NT2/D1 (cell line): Measurements from ENCODE around the gene SPDYE4.
"Not testable (repeated sequence)": the region's sequence is repeated elsewhere in the genome, so short reads cannot be mapped to it uniquely, and the experiment has no call there.

Experiments used
- DNase-seq: peaks from one replicate; pipeline ENCODE4 v3.0.0-alpha.2; 2011; ENCODE audit warnings: low read depth, low spot score
- H3K27me3 ChIP-seq: 2 replicates; pipeline ENCODE4 v1.6.0; 2011; ENCODE audit warnings: mild to moderate bottlenecking; ENCODE audit not compliant: insufficient read length, insufficient read depth
- H3K36me3 ChIP-seq: 2 replicates; pipeline ENCODE4 v1.6.1; 2011; ENCODE audit warnings: mild to moderate bottlenecking, low read length, mixed read lengths; ENCODE audit not compliant: insufficient read depth, insufficient read length
- H3K4me1 ChIP-seq: 2 replicates; pipeline ENCODE4 v1.5.1; 2011; ENCODE audit not compliant: insufficient read depth, insufficient read length
- H3K4me3 ChIP-seq: 2 replicates; pipeline ENCODE4 v1.5.1; 2011; ENCODE audit warnings: low read depth; ENCODE audit not compliant: insufficient read length
- H3K9ac ChIP-seq: 2 replicates; pipeline ENCODE4 v1.6.0; 2011; ENCODE audit warnings: low read depth; ENCODE audit not compliant: insufficient read length
- H3K9me3 ChIP-seq: 2 replicates; pipeline ENCODE4 v1.5.1; 2011; ENCODE audit warnings: mild to moderate bottlenecking, low read length; ENCODE audit not compliant: insufficient read depth
- SUZ12 ChIP-seq: IDR thresholded peaks from 2 replicates; pipeline ENCODE4 v1.6.1; 2011; ENCODE audit not compliant: insufficient read length, insufficient read depth; ENCODE audit errors: extremely low read depth
- YY1 ChIP-seq: IDR thresholded peaks from 2 replicates; pipeline ENCODE4 v1.6.1; 2011; ENCODE audit not compliant: insufficient read length, insufficient read depth
- ZNF274 ChIP-seq: IDR thresholded peaks from 2 replicates; pipeline ENCODE4 v1.6.1; 2011; ENCODE audit warnings: mild to moderate bottlenecking, low read depth, low read length

SPDYE4 gene, protein sequence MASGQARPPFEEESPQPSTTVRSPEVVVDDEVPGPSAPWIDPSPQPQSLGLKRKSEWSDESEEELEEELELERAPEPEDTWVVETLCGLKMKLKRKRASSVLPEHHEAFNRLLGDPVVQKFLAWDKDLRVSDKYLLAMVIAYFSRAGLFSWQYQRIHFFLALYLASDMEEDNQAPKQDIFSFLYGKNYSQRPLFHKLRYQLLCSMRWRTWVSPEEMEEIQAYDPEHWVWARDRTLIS

GRCh38 chr17:8758137-8758596 is at the start of gene SPDYE4:
TSS of gene SPDYE4 (minus strand) at chr17:8758546. CDS start at chr17:8758382, 164 bp downstream.
- Histone ChIP-seq H3K4me1 (no peaks in the 10 kb centered on the region), H3K4me3 (no peak within 1 kb of the TSS), H3K36me3 (no peaks in the 10 kb centered on the region), H3K9ac (no peak within 1 kb of the TSS), H3K9me3 (peaks cover 5% of the 10 kb centered on the region; the same call in 1 of the 2 replicates), H3K27me3 (no peaks in the 10 kb centered on the region)
- TF ChIP-seq ZNF274 = no peak
- no peak for TF ChIP-seq SUZ12
- no peak for TF ChIP-seq YY1
- no peak for DNase-seq

DNA sequence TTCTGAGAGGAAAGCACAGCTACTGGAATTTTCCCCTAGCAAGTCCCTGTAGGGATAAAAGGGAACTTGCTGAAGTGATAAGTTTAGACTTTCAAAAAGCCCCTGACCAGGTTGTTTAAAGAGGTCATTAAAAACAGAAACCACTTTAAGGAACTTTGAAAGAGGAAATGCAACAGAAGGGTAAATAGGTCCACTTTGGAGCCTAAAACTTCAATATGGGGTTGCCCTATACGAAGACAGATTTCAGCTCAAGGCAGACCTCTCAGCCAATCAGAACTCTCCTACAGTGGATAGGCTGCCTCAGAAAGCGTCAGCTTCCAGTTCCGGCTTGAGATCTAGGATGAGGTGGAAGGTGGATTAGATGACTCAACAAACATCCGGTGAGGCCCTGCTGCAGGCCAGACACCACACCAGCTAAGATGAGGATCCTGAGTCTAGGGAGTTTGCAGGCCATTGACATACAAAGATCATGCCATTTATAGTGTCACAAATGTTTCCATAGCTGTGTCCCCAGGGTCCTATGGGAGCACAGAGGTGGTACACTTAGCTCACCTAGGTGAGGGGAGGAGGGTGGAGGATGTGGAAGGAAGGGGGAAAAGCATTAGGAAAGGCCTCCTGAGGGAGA is 48.7 kb upstream of the SPDYE4 start:
- Histone ChIP-seq H3K9me3 (peaks cover 7% of the 10 kb centered on the region; the same call in 1 of the 2 replicates), H3K36me3 (no peaks in the 10 kb centered on the region), H3K27me3 (no peaks in the 10 kb centered on the region), H3K9ac (no peak overlapping the region), H3K4me1 (peaks cover 6% of the 10 kb centered on the region), H3K4me3 (no peak overlapping the region)
- TF ChIP-seq ZNF274 (no peak), SUZ12 (no peak), YY1 (no peak)
- DNase-seq = no peak

GRCh38 chr17:8806253-8806925 is 48.0 kb upstream of the SPDYE4 start:
- DNase-seq = no peak
- Histone ChIP-seq H3K9ac (no peak overlapping the region), H3K27me3 (no peaks in the 10 kb centered on the region), H3K4me1 (peaks cover 6% of the 10 kb centered on the region), H3K9me3 (peaks cover 7% of the 10 kb centered on the region; the same call in 1 of the 2 replicates), H3K4me3 (no peak overlapping the region), H3K36me3 (no peaks in the 10 kb centered on the region)
- TF ChIP-seq ZNF274 = no peak
- TF ChIP-seq YY1 = no peak
- TF ChIP-seq SUZ12 = no peak

DNA sequence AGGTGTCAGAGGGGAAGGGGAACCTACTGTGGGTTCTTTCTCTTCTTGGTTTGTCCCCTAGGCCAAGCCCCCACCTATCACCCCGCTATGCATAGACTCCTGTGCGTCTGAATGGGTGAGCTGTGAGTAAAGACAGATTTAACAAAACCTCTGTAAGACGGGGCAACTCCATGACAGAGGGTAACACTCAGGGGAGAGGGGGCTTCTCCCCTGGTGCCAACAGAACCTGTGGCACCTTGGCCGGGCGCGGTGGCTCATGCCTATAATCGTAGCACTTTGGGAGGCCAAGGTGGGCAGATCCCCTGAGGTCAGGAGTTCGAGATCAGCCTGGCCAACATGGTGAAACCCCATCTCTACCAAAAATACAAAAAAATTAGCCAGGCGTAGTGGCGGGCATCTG is 47.0 kb upstream of the SPDYE4 start:
- not testable (repeated sequence) for DNase-seq, H3K4me3 ChIP-seq, H3K4me1 ChIP-seq, H3K9me3 ChIP-seq, H3K27me3 ChIP-seq, H3K9ac ChIP-seq, H3K36me3 ChIP-seq

GRCh38 chr17:8803531-8804420 is 45.4 kb upstream of the SPDYE4 start:
- no peak for DNase-seq
- H3K9me3 ChIP-seq = no peaks in the 10 kb centered on the region
- H3K4me3 ChIP-seq = no peak overlapping the region
- TF ChIP-seq SUZ12 = no peak
- TF ChIP-seq YY1 = no peak
- no peak for TF ChIP-seq ZNF274
- H3K4me1 ChIP-seq = peaks cover 6% of the 10 kb centered on the region
- H3K27me3 ChIP-seq = no peaks in the 10 kb centered on the region
- no peak overlapping the region for H3K9ac ChIP-seq
- no peaks in the 10 kb centered on the region for H3K36me3 ChIP-seq

- no peaks in the 10 kb centered on the region for H3K36me3 ChIP-seq
- no peaks in the 10 kb centered on the region for H3K27me3 ChIP-seq
- no peak for TF ChIP-seq YY1
- TF ChIP-seq SUZ12 = no peak
- no peak for TF ChIP-seq ZNF274
- DNase-seq = no peak
- no peaks in the 10 kb centered on the region for H3K9me3 ChIP-seq
- H3K9ac ChIP-seq = no peak overlapping the region
- no peak overlapping the region for H3K4me3 ChIP-seq
- H3K4me1 ChIP-seq = peaks cover 6% of the 10 kb centered on the region
Observed at GRCh38 chr17:8801135-8801840, 42.9 kb upstream of the SPDYE4 start.
